IMR-90 (cell line): ENCODE results near the gene PSEN2. TPM values are rescaled to one million over a fixed set of nuclear protein-coding genes. Genes with fewer than 3 reads are reported as not detected.

Experiments
- ATAC-seq: fragments of 200-7000 bp; cut with Tn5 transposase; 2 replicates; pipeline ENCODE4 v1.9.1; 2020; ENCODE audit warnings: low read depth, mild to moderate bottlenecking, moderate library complexity
- BruUV-seq: library from RNA; stranded (reverse); fragments of 400-500 nt; replicated peaks from 2 replicates; lab custom pipeline; 2021; lab: Mats Ljungman, UMichigan
- CTCF ChIA-PET: fragments of 300-600 bp; formaldehyde crosslinking; extraction: SDS; loops from one replicate; lab custom pipeline; 2021; ENCODE audit warnings: antibody characterized with exemption; lab: Yijun Ruan, JAX
- POLR2A ChIA-PET: fragments of 300-600 bp; sonication (Branson Sonifier 250); formaldehyde crosslinking; loops from one replicate; lab custom pipeline; 2022; ENCODE audit warnings: antibody characterized with exemption; ENCODE audit not compliant: unreplicated experiment; lab: Charles Lee
- DNase-seq: peaks from one replicate; pipeline ENCODE4 v3.0.0; 2013
- H2AFZ ChIP-seq: replicated peaks from 2 replicates; pipeline ENCODE3; 2013; ENCODE audit warnings: low read length, mild to moderate bottlenecking; ENCODE audit not compliant: poor library complexity
- H2AK5ac ChIP-seq: 2 replicates; pipeline ENCODE4 v1.6.1; 2013; ENCODE audit warnings: low read depth, low read length, inconsistent platforms
- H2AK9ac ChIP-seq: replicated peaks from 2 replicates; pipeline ENCODE3; 2013; ENCODE audit warnings: mild to moderate bottlenecking, low read depth, low read length, moderate library complexity; ENCODE audit not compliant: poor library complexity
- H2BK120ac ChIP-seq: 2 replicates; pipeline ENCODE4 v1.6.1; 2013; ENCODE audit warnings: low read depth, low read length, inconsistent platforms
- H2BK15ac ChIP-seq: 3 replicates; pipeline ENCODE4 v1.6.1; 2013; ENCODE audit warnings: low read depth, low read length, inconsistent platforms
- H2BK20ac ChIP-seq: 2 replicates; pipeline ENCODE4 v1.6.1; 2013; ENCODE audit warnings: low read depth, mild to moderate bottlenecking, inconsistent platforms, low read length, moderate library complexity
- H2BK5ac ChIP-seq: 2 replicates; pipeline ENCODE4 v1.6.1; 2013; ENCODE audit warnings: mild to moderate bottlenecking, low read depth, low read length, inconsistent platforms; ENCODE audit not compliant: poor library complexity, severe bottlenecking
- H3K14ac ChIP-seq: replicated peaks from 2 replicates; pipeline ENCODE4 v1.6.1; 2013; ENCODE audit warnings: low read depth, low read length, inconsistent platforms
- H3K18ac ChIP-seq: 2 replicates; pipeline ENCODE4 v1.6.1; 2013; ENCODE audit warnings: low read depth, low read length, control low read depth
- H3K23ac ChIP-seq: 2 replicates; pipeline ENCODE4 v1.6.1; 2013; ENCODE audit warnings: low read depth, low read length, inconsistent platforms
- H3K27ac ChIP-seq: 2 replicates; pipeline ENCODE4 v1.5.1; 2013; ENCODE audit warnings: mild to moderate bottlenecking, control low read depth, low read length; ENCODE audit not compliant: insufficient read depth
- H3K27me3 ChIP-seq: 2 replicates; pipeline ENCODE4 v1.6.1; 2013; ENCODE audit warnings: low read length; ENCODE audit not compliant: control insufficient read depth, insufficient read depth
- H3K36me3 ChIP-seq: 2 replicates; pipeline ENCODE4 v1.6.1; 2013; ENCODE audit warnings: low read length, mixed read lengths; ENCODE audit not compliant: control insufficient read depth, insufficient read depth
- H3K4ac ChIP-seq: 2 replicates; pipeline ENCODE4 v1.6.1; 2013; ENCODE audit warnings: low read depth, low read length, inconsistent platforms
- H3K4me1 ChIP-seq: 2 replicates; pipeline ENCODE4 v1.6.1; 2013; ENCODE audit warnings: low read length, mixed read lengths; ENCODE audit not compliant: control insufficient read depth, insufficient read depth
- H3K4me2 ChIP-seq: 2 replicates; pipeline ENCODE4 v1.6.1; 2013; ENCODE audit warnings: low read depth, mild to moderate bottlenecking, control low read depth, low read length, moderate library complexity
- H3K4me3 ChIP-seq: 2 replicates; pipeline ENCODE4 v1.5.1; 2013; ENCODE audit warnings: low read depth, mild to moderate bottlenecking, control low read depth, low read length, moderate library complexity; ENCODE audit not compliant: insufficient read depth
- H3K56ac ChIP-seq: 2 replicates; pipeline ENCODE4 v1.6.1; 2013; ENCODE audit warnings: low read length, inconsistent platforms; ENCODE audit not compliant: insufficient read depth; ENCODE audit errors: extremely low read depth
- H3K79me1 ChIP-seq, 2 experiments: 2 replicates each; pipeline ENCODE4 v1.6.1; 2013; ENCODE audit warnings: low read length in 2 of 2, inconsistent platforms in 1 of 2, low read depth in 1 of 2
- H3K9ac ChIP-seq: 2 replicates; pipeline ENCODE4 v1.6.1; 2013; ENCODE audit warnings: low read depth, low read length, control low read depth
- H3K9me1 ChIP-seq: 2 replicates; pipeline ENCODE4 v1.6.1; 2013; ENCODE audit warnings: low read length, inconsistent platforms; ENCODE audit not compliant: insufficient read depth
- H3K9me3 ChIP-seq: 2 replicates; pipeline ENCODE4 v1.6.1; 2013; ENCODE audit warnings: low read length; ENCODE audit not compliant: control insufficient read depth, insufficient read depth
- H4K20me1 ChIP-seq: 2 replicates; pipeline ENCODE4 v1.6.1; 2013; ENCODE audit warnings: low read length, inconsistent platforms; ENCODE audit not compliant: insufficient read depth
- H4K5ac ChIP-seq: 2 replicates; pipeline ENCODE4 v1.6.1; 2013; ENCODE audit warnings: mild to moderate bottlenecking, low read depth, low read length, control low read depth
- H4K8ac ChIP-seq, 2 experiments: 2 replicates each; pipeline ENCODE4 v1.6.1; 2013; ENCODE audit warnings: low read depth in 2 of 2, low read length in 2 of 2, control low read depth in 1 of 2, inconsistent platforms in 1 of 2
- H4K91ac ChIP-seq: 2 replicates; pipeline ENCODE4 v1.6.1; 2013; ENCODE audit warnings: low read depth, low read length, inconsistent platforms; ENCODE audit not compliant: insufficient read depth
- CEBPB ChIP-seq: IDR thresholded peaks from 2 replicates; pipeline ENCODE4 v1.6.1; 2012; ENCODE audit warnings: low read depth, low read length, improper control_type of control experiment
- NFE2L2 ChIP-seq: fragments of 150-350 bp; IDR thresholded peaks from 2 replicates; pipeline ENCODE4 v1.6.1; 2016; ENCODE audit warnings: low read depth, mild to moderate bottlenecking, low read length
- RAD21 ChIP-seq: IDR thresholded peaks from 2 replicates; pipeline ENCODE4 v1.6.1; 2012; ENCODE audit warnings: low read length, improper control_type of control experiment
- RCOR1 ChIP-seq: IDR thresholded peaks from 2 replicates; pipeline ENCODE4 v1.6.1; 2012; ENCODE audit warnings: mild to moderate bottlenecking, low read length, improper control_type of control experiment; ENCODE audit not compliant: insufficient replicate concordance
- WGBS, 2 experiments: methylation state at CpG; one replicate each; pipeline versions ENCODE4 v1.1.5 to v1.1.7; 2013; ENCODE audit warnings: missing lambda C conversion rate in 2 of 2; ENCODE audit not compliant: insufficient read length in 1 of 2; ENCODE audit errors: extremely low coverage in 2 of 2; 5-methylcytosine and 5-hydroxymethylcytosine counted together
- dilution Hi-C: fragments of 300-500 bp; cut with HindIII; formaldehyde crosslinking; loops from one replicate; pipeline ENCODE4 v1.14.3; 2018; ENCODE audit warnings: low sequenced_read_pairs; ENCODE audit not compliant: unreplicated experiment
- in situ Hi-C: fragments of 300-500 bp; cut with MboI; formaldehyde crosslinking; loops from 3 replicates; pipeline ENCODE4 v1.14.3; 2019; ENCODE audit warnings: low sequenced_read_pairs, inconsistent platforms, mixed read lengths
- intact Hi-C: fragments of 100-400 bp; cut with micrococcal nuclease; formaldehyde crosslinking; loops from 2 replicates; pipeline ENCODE4 v1.10.0; 2022
- polyA plus RNA-seq, 3 experiments: library from polyadenylated mRNA; depleted of rRNA; stranded (reverse); fragments of >200 nt; gene quantifications; 2 replicates each; pipeline ENCODE4 v1.2.3, GENCODE V29; 2012; ENCODE audit warnings: low replicate concordance in 1 of 3
- total RNA-seq: library from RNA; depleted of rRNA; stranded (reverse); fragments of >200 nt; gene quantifications from 2 replicates; pipeline ENCODE4 v1.2.3, GENCODE V29; 2012
- TF ChIP-seq, protein P1 (sequence below): fragments of 150-350 bp; IDR thresholded peaks from 2 replicates; pipeline ENCODE4 v1.6.1; 2016; ENCODE audit warnings: low read depth, mild to moderate bottlenecking, low read length, moderate library complexity, borderline replicate concordance

Gene PSEN2
- total and polyA plus RNA-seq, 2 of the 4 experiments (the other 2 are of a cell fraction), result 15.0 to 24.4 TPM

DNA sequence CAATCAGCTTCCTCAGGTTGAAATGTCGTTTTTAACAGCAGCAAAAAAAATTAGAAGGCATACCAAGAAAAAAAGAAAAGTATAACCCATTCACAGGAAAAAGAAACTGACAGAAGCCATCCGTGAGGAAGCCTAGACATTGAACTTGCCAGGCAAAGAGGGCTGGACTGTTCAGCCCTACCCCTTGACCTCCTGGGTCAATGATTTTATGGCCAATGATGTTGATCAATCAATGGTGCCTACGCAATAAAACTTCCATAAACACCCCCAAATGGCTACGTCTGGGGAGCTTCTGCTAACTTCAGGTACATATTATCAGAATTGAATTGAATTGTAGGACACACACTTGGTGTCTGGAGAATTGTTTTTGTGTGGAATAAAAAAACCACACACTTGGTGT lies 4.8 kb upstream of the PSEN2 start:
- no peaks in the 10 kb centered on the region for H3K36me3 ChIP-seq
- H2AK5ac ChIP-seq, result no peak overlapping the region
- ChIA-PET CTCF (interaction anchor here (0.6 kb wide), 1 partner anchor 910 kb away, joined by 4 read pairs; no protein-coding TSS in a partner anchor), POLR2A (interaction anchor here (0.5 kb wide), 1 partner anchor 73 kb away, joined by 3 read pairs; no protein-coding TSS in a partner anchor)
- no peak overlapping the region for H3K4me3 ChIP-seq
- no peak overlapping the region for H3K9ac ChIP-seq
- no peak overlapping the region for H2AK9ac ChIP-seq
- no peak overlapping the region for H2BK15ac ChIP-seq
- no peaks in the 10 kb centered on the region for H3K9me3 ChIP-seq
- TF ChIP-seq, protein P1, sequence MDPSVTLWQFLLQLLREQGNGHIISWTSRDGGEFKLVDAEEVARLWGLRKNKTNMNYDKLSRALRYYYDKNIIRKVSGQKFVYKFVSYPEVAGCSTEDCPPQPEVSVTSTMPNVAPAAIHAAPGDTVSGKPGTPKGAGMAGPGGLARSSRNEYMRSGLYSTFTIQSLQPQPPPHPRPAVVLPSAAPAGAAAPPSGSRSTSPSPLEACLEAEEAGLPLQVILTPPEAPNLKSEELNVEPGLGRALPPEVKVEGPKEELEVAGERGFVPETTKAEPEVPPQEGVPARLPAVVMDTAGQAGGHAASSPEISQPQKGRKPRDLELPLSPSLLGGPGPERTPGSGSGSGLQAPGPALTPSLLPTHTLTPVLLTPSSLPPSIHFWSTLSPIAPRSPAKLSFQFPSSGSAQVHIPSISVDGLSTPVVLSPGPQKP, result no peak
- TF ChIP-seq RAD21 (no peak), CEBPB (no peak), NFE2L2 (no peak), RCOR1 (no peak)
- DNase-seq (no peak), ATAC-seq (no peak)
- dilution Hi-C loops, result no loop called here
- no peak overlapping the region for H3K23ac ChIP-seq
- H4K20me1 ChIP-seq, result no peaks in the 10 kb centered on the region
- H2BK20ac ChIP-seq, result peak overlapping the region; percentile 38; the same call in 1 of the 2 replicates
- no CpG with 5 or more reads among the region's 4 CpGs for WGBS, 2 experiments
- H3K27ac ChIP-seq, result no peak overlapping the region
- H3K14ac ChIP-seq, result no peak overlapping the region
- H2AFZ ChIP-seq, result no peak overlapping the region
- intact Hi-C loops, result no loop called here
- H3K9me1 ChIP-seq, result peaks cover 3% of the 10 kb centered on the region; the same call in 1 of the 2 replicates
- H4K91ac ChIP-seq, result no peak overlapping the region
- no peak overlapping the region for H4K8ac ChIP-seq
- H2BK120ac ChIP-seq, result peak overlapping the region; percentile 5; the same call in 1 of the 2 replicates
- H3K4ac ChIP-seq, result no peak overlapping the region
- no peaks in the 10 kb centered on the region for H3K79me1 ChIP-seq
- H3K18ac ChIP-seq, result no peak overlapping the region
- in situ Hi-C loops, result no loop called here
- no TSS peak for BruUV-seq
- no peak overlapping the region for H3K4me2 ChIP-seq
- H3K4me1 ChIP-seq, result peaks cover 2% of the 10 kb centered on the region; the same call in 1 of the 2 replicates
- H3K27me3 ChIP-seq, result no peaks in the 10 kb centered on the region
- no peak overlapping the region for H2BK5ac ChIP-seq
- no peak overlapping the region for H4K5ac ChIP-seq
- H3K56ac ChIP-seq, result no peak overlapping the region
